ENCODE measurements around the gene NAPA.

Gene NAPA

DNA sequence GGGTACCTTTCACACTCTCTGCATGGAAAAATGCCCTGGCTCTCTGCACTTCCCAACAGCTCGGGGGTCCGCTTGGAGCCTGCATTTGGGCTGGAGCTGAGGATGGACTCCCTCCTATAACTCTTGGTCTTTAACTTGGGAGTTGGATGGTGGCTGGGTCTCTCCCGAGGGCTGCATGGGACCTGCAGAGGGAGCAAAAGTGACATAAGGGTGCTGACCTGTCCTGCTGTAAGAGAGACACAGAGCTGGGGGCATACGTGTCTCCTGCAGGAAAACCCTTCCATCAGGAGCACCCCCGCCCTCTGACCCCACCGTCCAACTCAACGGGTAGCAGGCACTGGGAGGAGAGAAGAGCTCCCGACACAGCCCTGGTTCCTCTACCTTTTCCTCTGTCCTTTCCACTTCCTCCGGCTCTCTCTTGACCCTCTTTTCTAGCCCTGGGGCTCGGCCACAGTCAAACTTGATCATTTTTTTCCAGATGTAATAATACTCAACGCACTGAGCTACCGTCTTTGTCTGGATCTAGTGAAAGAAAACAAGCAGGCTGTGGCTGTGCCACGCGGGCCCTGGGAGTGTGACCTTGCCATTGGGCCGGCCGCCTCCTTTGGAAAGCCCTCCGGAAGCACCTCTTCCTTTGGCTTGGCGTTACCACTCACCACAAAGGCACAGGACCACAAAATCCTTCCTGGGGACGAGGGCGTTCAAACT is 6.8 kb upstream of the NAPA start:
- DNase-seq (ENCODE audit: low read depth): no peak

DNA sequence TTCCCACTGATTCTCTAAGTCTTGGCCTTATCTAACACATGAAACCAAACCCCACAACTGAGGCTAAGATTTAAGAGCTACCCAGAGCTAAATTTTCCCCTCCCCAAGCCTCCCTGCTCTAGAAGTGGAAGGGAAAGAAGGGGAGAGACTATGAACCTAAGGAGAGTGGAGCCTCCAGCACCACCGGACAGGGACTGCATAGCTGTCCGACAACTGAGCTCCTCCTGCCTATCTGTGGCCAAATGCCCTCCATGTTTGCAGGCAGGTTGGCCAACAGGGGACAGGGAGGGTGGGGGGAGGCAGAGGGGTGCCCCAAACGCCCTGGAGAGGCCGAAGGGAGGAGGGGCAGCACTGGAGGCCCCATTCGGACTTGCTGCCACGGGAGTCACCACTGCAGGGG is 6.0 kb upstream of the NAPA start:
- DNase-seq (ENCODE audit: low read depth): no peak

DNA sequence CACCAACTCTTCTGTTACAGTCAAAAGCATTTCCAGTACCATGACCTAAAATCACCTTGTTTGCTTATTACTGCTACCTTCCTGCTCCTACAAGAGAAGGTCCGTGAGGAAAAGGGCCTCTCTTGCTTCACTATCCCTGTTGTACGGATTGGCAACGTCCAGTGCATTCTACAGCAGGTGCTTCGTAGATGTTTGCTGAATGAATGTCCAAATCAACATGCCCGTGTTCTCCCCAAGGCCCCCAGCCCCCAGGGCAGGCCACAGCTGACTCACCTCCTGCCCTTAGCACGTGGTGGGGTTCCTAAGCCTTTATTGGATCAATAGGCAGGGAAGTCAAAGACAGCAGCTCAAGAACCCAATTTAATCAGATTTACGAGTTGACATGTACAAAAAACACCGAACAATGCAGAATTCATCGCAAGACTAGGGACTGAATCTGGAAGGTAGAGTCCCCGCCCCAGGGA is 5.5 kb upstream of the NAPA start:
- DNase-seq (ENCODE audit: low read depth): no peak

DNA sequence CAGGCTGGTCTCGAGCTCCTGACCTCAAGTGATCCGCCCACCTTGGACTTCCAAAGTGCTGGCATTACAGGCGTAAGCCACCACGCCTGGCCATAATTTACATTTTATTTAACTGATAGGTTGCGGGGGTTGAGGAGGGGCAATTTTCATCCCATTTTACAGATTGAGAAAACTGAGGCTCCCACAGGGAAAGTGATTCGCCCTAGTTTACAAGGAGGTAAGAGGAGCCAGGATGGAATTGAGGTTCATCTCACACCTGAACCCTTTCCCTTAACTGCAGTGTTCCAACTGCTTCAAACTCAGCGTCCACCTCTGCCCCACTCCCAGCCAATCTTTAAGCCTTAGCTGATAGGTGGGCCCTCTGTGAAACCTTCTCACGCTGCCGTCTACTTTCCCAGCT is 4.0 kb upstream of the NAPA start:
- no peak for DNase-seq (ENCODE audit: low read depth)

DNA sequence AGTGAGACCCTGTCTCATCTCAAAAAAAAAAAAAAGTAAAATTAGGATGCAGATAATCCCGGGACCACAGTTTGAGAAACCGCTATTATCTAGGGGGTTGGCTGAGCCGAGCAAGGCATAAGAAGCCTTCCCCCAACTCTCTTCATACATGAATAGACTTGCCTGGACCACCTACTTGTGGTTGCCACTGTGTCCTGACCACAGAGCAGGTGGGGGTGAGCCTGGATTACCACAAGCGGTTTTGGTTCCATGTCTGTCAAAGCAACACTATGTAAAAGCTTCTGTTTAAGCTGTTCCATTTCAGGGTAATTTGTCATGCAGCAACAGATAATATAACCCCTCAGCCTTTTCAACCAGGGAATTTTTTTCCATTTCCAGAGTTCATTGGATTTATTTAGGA is 3.3 kb upstream of the NAPA start:
- DNase-seq (ENCODE audit: low read depth): no peak

DNA sequence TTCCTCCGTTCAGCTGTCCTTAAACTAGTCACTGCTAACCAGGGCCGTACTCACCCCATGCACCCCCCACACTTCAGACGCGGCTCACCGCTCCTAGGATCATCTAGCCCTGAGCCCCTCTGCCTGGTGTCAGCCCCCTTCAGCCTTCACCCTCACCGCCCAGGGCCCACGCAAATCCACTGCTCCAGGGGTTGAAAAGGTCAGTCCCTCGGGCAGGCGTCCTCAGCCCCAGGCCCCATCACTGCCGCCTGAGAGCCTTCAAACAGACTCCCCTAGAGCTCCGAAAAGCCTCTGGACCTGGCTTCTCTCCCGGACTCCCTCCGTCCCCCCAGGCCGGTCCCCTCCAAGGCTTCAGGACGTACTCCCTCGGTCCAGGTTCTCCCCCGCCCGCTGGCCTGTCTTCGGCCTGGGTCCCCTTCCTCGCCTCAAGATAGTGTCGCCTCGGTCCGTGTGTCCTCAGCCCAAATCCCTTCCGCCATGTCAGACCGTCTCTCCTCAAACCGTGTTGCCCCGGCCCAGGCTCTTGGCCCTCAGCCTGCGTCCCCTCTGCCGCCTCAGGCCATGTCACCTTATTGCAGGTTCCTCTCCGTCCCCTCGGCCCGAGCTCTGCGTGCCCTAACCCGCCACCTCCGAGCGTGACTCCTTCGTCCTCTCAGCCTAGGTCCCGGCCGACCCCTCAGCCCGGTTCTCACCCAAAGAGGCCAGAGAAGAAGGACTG is 553 bp downstream of the NAPA start:
- DNase-seq (ENCODE audit: low read depth): no peak

DNA sequence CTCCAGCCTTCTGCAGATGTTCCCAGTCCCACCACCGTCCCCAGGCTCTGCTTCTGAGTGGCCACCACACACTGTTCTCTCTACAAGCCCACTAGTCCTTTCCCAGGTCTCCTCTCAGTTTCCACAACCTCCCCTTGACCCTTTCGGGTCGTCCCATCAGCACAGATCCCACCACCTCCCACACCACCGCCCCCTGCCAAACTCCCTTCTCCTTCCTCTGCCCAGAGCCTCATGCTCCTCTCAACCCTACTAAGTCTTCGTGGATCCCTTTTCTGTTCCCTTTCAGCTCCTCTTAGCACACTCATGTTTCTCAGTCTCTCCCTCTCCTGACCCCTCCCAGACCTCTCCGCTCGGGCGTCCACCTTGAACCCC is 1.9 kb downstream of the NAPA start:
- no peak for DNase-seq (ENCODE audit: low read depth)

DNA sequence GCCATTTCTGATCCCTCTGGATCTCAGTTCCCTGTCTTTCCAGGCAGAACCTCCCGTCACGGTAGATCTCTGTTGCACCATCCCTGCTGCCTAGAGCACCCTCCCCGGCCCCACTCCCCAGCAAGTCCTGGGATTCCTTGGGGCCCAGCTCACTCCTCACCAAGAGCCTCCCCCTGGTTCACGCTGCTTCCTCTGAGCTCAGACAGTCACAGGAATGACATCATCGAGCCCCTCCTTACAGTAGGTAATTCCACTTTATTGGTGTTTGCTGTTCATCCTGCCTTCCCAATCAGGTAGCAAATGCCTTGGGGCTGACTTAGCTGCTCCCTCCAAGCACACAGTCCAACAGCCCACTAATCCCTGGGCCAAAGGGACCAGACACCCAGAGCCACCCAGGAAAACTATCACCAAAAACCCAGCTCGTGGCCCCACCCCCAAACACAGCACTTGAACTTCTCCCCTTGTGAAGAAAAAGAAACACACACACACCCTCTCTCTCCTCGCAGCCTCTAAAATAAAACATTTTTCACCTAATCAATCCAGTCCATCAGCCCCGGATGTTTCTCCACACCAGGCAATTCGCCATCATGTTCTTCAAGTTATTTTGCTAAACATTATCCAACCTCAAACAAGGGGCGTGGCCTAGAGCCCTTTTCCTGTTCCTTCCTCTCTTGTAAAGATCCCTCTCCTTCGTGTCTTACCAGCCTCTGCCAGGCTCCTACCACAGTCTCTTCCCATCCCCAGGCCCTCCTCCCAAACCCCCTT is 2.5 kb downstream of the NAPA start:
- peak; percentile 5 for DNase-seq (ENCODE audit: low read depth)

DNA sequence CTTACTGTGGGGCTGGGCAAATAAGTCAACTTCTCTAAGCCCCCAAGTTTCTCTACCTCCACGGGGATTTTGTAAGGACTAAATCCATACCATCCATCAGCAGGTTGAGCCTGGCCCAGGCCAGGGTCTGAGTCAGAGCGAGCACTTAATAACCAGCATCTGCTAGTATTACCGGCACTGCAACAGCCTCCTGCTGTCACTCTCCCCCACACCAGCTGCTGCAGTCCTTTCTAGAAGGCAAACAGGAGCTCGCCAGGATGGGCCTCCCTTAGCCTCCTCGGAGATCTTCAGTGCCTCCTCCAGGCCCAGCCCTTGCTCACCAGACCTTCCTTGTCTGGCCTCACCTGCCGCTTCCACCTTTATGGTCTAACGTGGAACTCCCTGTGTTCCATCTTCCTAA is 3.2 kb downstream of the NAPA start:
- DNase-seq (ENCODE audit: low read depth): no peak

DNA sequence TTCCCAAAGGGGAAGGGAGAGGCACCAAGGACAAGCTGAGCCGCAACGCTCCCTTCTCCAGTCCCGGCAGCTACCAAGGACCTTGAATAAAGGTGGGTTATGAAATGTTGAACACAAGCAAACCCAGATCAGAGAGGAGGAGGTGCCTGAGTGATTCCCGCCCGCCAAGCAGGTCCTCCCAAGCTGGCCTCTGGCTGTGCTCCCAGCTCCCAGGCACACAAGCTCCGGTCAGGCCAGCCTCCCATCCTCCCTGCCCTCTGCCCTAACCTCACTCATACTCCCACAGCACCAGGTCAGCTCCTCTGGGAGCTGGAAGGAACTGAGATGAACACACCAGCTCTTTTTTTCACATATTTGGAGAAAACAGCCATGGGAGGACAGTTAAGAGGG is 3.7 kb downstream of the NAPA start:
- no peak for DNase-seq (ENCODE audit: low read depth)

DNA sequence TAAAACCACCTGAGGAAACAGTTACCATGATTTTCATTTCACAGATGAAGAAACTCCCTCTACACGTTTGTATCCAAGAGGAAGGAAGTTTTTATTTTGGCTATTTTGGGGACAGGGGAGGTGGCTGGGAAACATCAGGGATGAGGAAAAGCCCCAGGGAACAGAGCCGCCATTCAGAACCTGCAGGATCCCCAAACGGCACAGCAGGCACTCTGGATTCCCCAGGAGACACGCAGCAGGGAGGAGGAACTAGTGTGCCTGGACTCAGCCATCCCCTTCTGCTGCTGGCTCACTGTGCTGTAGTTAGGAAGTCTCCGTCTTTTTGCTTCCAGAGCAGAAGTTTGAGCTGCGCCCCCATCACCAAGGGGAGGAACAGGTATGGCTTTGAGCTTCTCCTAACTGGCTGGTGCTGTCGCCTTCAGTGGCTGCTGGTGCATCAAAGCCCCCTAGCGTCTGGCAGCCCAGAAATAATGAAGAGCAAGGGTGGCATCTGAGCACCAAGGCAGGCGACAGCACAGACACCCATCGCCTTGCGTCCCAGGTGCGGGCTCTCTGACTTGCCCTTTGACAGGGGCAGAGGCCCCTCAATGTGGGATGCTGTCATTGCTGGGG is 4.2 kb downstream of the NAPA start:
- no peak for DNase-seq (ENCODE audit: low read depth)

DNA sequence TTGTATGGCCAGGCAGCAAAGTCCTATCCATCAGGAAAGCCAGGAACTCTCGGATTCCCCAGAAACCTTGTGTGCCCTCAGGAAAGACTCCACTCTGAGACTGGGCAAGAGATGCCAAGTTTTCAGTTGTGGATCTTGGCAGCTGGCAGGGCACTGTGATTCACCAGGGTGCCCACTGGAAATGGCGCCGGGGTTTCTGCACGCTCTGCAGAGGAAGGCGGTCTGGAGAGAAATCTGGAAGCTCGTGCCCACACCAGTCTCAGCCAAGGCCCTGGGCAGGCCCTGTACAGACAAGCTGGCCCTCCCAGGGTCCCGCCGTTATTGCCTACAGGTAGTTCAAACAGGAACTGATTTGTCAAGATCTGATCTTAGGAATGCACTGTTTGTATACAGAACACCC is 4.9 kb downstream of the NAPA start:
- no peak for DNase-seq (ENCODE audit: low read depth)

DNA sequence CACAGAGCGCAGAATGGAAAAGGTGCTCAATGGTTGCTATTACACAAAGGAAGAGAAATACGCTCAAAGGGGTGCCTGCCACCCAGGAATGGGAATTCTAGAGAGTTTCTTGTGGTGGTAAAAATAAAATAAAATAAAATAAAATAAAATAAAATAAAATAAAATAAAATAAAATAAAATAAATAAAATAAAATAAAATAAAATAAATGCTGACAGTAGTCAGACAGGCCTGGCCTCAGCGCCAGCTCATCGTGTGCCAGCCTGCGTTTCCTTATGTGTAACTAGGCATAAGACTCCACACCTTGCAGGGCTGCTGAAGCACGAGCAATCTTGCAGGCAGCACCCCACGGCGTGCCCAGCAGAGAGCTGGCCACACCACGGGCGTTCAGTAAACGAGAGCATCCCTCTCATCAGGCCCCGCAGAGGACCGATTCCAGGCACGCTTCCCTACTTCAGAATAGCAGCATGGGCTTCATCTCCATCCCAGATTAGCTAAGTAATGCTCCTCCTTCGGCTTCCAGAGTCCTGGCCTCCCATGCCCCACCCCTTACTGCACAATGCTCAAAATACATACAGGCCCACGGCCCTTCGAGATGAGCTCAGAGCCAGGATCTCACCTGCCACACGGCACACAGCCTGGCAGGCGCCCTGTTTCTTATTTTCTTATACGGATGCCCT is 5.6 kb downstream of the NAPA start:
- DNase-seq (ENCODE audit: low read depth): no peak

DNA sequence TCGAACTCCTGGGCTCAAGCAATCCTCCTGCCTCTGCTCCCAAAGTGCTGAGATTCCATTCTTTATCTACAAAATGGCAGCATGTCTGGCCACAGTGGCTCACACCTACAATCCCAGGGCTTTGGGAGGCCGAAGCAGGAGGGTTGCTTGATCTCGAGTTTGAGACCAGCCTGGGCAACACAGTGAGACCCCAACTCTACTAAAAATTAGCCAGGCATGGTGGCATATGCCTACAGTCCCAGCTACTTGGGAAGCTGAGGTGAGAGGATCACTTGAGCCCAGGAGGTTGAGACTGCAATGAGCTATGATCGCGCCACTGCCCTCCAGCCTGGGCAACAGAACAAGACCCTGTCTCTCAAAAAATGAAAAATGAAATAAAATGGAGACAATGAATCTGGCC is 6.1 kb downstream of the NAPA start:
- no peak for DNase-seq (ENCODE audit: low read depth)

DNA sequence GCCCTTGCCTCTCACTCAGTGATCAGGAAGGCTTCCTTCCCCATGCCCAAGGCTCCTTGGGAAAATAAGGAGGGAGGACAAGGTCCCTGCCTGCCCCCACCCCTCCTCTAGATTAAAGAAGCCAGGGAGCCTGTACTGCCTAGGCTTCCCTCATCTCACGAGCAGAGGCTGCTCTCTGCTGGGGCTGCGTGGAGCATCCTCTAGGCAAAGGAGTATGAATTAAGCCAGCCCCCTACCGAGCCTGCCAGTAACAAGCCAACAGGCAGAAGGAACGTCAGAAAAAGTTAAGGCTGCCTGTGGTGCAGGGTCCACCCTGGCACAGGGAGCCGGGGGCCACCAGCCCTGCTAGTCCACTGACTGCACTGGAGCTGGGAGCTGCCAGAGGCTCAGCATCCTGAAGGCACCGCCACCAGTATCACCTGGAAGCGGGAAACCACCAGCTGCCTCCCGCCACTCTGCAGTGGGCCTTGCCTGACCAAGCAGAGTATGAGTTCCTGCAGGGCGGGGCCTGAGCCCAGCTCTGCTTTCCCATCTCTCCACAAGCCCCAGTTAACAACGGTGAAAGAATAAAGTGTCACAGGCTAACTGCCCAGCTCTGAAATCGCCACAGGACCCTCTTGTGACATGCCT is 6.8 kb downstream of the NAPA start:
- no peak for DNase-seq (ENCODE audit: low read depth)

DNA sequence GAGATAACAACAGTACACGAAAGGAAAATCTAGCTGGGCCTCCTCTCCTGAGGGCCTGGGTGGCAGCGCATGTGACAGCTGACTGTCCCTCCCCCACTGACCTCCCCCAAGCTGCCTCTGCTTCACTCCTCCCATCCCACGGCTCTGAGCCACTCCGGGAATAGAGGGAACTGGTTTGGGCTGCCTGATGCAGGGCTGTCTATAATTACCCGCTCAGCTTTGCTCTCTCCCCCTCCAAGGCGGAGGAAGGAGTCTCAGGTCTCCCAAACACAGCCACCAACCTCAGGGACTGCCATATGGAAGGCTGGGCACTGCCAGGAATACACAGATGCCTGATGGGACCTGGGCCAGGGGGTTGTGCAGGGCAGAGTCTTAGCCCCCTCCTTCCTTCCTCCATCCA is 7.9 kb downstream of the NAPA start:
- no peak for DNase-seq (ENCODE audit: low read depth)

DNA sequence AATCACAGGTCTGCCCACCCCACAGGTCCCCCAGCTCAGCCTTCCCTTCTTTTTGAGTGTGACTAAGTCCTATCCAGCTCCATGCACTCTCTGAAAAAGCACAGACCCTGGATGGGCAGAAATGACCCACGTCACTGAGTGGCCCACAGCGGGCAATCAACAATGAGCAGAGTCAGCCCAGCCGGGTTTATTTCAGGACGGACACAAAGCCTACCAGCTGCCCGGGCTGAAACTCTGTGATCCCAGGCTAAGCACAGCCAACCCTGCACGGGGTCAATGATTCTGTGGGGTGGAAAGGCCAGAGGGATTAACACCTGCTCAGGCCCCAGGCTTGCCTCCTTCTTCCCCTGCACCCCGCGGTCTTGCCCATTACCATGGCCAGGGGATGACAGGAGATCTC is 8.4 kb downstream of the NAPA start:
- no peak for DNase-seq (ENCODE audit: low read depth)

DNA sequence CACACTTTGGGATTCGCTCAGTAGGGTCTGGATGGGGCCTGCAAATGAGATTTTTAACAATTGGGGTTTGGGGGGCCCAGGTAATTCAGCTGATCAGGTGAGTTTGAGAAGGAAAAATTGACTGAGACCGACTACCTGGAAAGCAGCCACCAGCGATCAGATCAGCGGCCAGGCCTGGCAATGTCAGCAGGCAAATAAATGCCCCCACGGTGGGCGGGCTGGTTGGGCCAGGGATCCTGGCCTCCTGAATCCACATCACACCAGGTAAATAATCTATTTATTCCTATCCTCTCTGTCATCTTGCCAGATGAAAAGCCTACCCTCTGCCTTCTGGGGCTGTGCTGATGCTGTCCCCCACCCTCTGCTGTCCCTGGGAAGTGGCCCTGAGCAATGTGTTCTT is 9.4 kb downstream of the NAPA start:
- no peak for DNase-seq (ENCODE audit: low read depth)

DNA sequence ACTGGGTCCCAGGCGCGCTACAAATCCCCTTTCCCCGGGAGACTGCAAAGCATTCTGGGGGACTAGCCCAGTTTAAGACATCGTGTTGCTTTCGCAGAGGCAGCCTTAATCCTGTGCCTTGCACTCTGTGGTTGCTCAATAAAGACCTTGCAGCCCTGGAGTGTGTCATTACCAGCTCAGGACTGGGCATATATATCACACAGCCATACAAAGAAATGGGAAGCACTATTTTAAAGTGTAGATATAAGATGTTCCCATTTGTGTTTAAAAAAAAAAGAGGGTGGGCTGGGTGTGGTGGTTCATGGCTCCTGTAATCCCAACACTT is 11.1 kb downstream of the NAPA start:
- no peak for DNase-seq (ENCODE audit: low read depth)

DNA sequence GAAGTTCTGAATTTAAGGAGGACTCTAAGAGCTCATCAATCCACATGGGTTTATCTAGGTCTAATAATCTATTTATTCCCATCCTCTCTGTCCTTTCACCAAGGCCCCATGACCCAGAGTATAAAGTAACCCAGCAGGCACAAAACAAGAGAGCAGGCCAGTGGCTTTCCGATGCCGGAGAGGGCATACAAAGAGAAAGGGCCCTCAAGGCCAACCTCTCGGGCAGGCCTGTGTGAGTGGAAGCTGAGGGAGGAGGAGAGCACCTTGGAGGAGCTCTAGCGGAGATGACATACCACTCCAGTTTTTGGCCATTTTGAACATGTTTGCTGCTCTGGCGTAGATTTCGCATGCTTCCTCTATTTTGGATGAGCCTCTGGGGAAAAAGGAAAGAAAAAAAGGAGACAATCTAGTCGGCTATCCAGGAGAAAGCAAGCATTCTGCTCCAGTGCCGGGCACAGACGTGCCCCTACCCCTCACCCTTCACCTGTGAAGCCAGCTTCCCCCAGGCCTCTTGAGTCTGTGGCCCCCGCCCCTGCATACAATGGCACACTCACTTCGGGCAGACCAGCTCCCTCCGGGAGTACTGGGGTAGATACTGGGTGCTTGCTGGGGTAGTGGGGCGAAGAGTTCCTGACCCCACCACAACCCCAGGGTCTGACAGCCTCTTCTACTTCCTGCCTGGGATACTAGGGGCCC is 11.6 kb downstream of the NAPA start:
- no peak for DNase-seq (ENCODE audit: low read depth)

Measured in HS-5 (cell line).